HG02938 (cell line): ENCODE measurements around the gene NOS1AP.
"Not testable (repeated sequence)": the region's sequence is repeated elsewhere in the genome, so short reads cannot be mapped to it uniquely, and the experiment has no call there.

Experiments used
- ATAC-seq: cut with Tn5 transposase; IDR thresholded peaks from one replicate; pipeline ENCODE4 v1.9.1; 2021; ENCODE audit warnings: mild to moderate bottlenecking, moderate library complexity; ENCODE audit not compliant: unreplicated experiment

NOS1AP gene

GRCh38 chr1:162323023-162323422 lies 253.5 kb downstream of the NOS1AP start:
- no peak for ATAC-seq

GRCh38 chr1:162324396-162324795 lies 254.9 kb downstream of the NOS1AP start:
- ATAC-seq, result no peak

- no peak for ATAC-seq
Measured at GRCh38 chr1:162326559-162326958, 257.1 kb downstream of the NOS1AP start.

GRCh38 chr1:162327144-162327787 lies 257.8 kb downstream of the NOS1AP start:
- ATAC-seq, result no peak

GRCh38 chr1:162327788-162328165 lies 258.3 kb downstream of the NOS1AP start:
- no peak for ATAC-seq

- no peak for ATAC-seq
Measured at GRCh38 chr1:162328512-162328911, 259.0 kb downstream of the NOS1AP start.

- no peak for ATAC-seq
Measured at GRCh38 chr1:162329826-162330225, 260.3 kb downstream of the NOS1AP start.

- ATAC-seq, result no peak
Measured at GRCh38 chr1:162333991-162334390, 264.5 kb downstream of the NOS1AP start.

- no peak for ATAC-seq
Measured at GRCh38 chr1:162335126-162335525, 265.6 kb downstream of the NOS1AP start.

- ATAC-seq, result no peak
Measured at GRCh38 chr1:162336621-162337285, 267.3 kb downstream of the NOS1AP start.

GRCh38 chr1:162342452-162342983 lies 273.0 kb downstream of the NOS1AP start:
- ATAC-seq, result no peak

- ATAC-seq, result no peak
Measured at GRCh38 chr1:162343470-162343869, 274.0 kb downstream of the NOS1AP start.

- ATAC-seq, result no peak
Measured at GRCh38 chr1:162347281-162347680, 277.8 kb downstream of the NOS1AP start.

- ATAC-seq, result no peak
Measured at GRCh38 chr1:162349635-162350330, 280.3 kb downstream of the NOS1AP start.

- ATAC-seq, result no peak
Measured at GRCh38 chr1:162351246-162351842, 281.9 kb downstream of the NOS1AP start.

- ATAC-seq, result not testable (repeated sequence)
Measured at GRCh38 chr1:162351874-162352273, 282.4 kb downstream of the NOS1AP start.

- ATAC-seq, result no peak
Measured at GRCh38 chr1:162353078-162353477, 283.6 kb downstream of the NOS1AP start.

- no peak for ATAC-seq
Measured at GRCh38 chr1:162353702-162354101, 284.2 kb downstream of the NOS1AP start.

- ATAC-seq, result no peak
Measured at GRCh38 chr1:162357681-162358266, 288.3 kb downstream of the NOS1AP start.

GRCh38 chr1:162358928-162359327 lies 289.4 kb downstream of the NOS1AP start:
- ATAC-seq, result no peak
